Brain microvascular endothelial cell (primary cell): Measurements from ENCODE around the gene CUL4A.
"Not testable (repeated sequence)": the region's sequence is repeated elsewhere in the genome, so short reads cannot be mapped to it uniquely, and the experiment has no call there.

ENCODE experiments used
- DNase-seq: peaks from one replicate; pipeline ENCODE4 v3.0.0-alpha.2; 2020
- H3K27ac ChIP-seq: fragments of 250-450 bp; sonication (Bioruptor Pico); 2 replicates; pipeline ENCODE4 v1.5.1; 2020; ENCODE audit warnings: mild to moderate bottlenecking, moderate library complexity
- H3K27me3 ChIP-seq: fragments of 250-450 bp; sonication (Bioruptor Pico); replicated peaks from 2 replicates; pipeline ENCODE4 v1.5.1; 2020; ENCODE audit warnings: mild to moderate bottlenecking
- H3K36me3 ChIP-seq: fragments of 250-450 bp; sonication (Bioruptor Pico); replicated peaks from 2 replicates; pipeline ENCODE4 v1.5.1; 2020; ENCODE audit warnings: mild to moderate bottlenecking
- H3K4me3 ChIP-seq: 2 replicates; pipeline ENCODE4 v1.5.1; 2011; ENCODE audit warnings: low read depth, mild to moderate bottlenecking, control low read depth, low read length, moderate library complexity
- CTCF ChIP-seq: IDR thresholded peaks from 2 replicates; pipeline ENCODE4 v1.5.1; 2011; ENCODE audit warnings: low read depth, mild to moderate bottlenecking, moderate library complexity, low read length, control low read depth, inconsistent platforms; ENCODE audit errors: missing control alignments
- in situ Hi-C: cut with HindIII; loops from 2 replicates; pipeline ENCODE4 v1.10.0; 2017; ENCODE audit warnings: low sequenced_read_pairs, low pct_ligation_motif_present

CUL4A gene

GRCh38 chr13:113239986-113240385 lies 30.6 kb downstream of the CUL4A start:
- Histone ChIP-seq H3K4me3 (no peak overlapping the region), H3K27me3 (no peaks in the 10 kb centered on the region), H3K36me3 (peaks cover 48% of the 10 kb centered on the region), H3K27ac (no peak overlapping the region)
- TF ChIP-seq CTCF: no peak
- in situ Hi-C loops: no loop called here
- DNase-seq: no peak

GRCh38 chr13:113241623-113242022 lies 32.2 kb downstream of the CUL4A start:
- DNase-seq, H3K27ac ChIP-seq, H3K4me3 ChIP-seq, H3K27me3 ChIP-seq, in situ Hi-C loops: not testable (repeated sequence)
- H3K36me3 ChIP-seq: peaks cover 65% of the 10 kb centered on the region

- H3K27me3 ChIP-seq: no peaks in the 10 kb centered on the region
- in situ Hi-C loops: no loop called here
- peaks cover 81% of the 10 kb centered on the region for H3K36me3 ChIP-seq
- DNase-seq: no peak
- no peak overlapping the region for H3K4me3 ChIP-seq
- H3K27ac ChIP-seq: no peak overlapping the region
- no peak for TF ChIP-seq CTCF
These were observed 34.4 kb downstream of the CUL4A start for GRCh38 chr13:113243847-113244246.

GRCh38 chr13:113245849-113246796 lies 36.7 kb downstream of the CUL4A start:
- no peak overlapping the region for H3K4me3 ChIP-seq
- TF ChIP-seq CTCF: peak; percentile 53
- no peak for DNase-seq
- no peaks in the 10 kb centered on the region for H3K27me3 ChIP-seq
- H3K27ac ChIP-seq: no peak overlapping the region
- in situ Hi-C loops: no loop called here
- H3K36me3 ChIP-seq: peaks cover 71% of the 10 kb centered on the region

- TF ChIP-seq CTCF: no peak
- Histone ChIP-seq H3K36me3 (peaks cover 47% of the 10 kb centered on the region), H3K4me3 (no peak overlapping the region), H3K27ac (no peak overlapping the region), H3K27me3 (no peaks in the 10 kb centered on the region)
- DNase-seq: no peak
- in situ Hi-C loops: no loop called here
These were observed 43.2 kb downstream of the CUL4A start for GRCh38 chr13:113252516-113253095.

- H3K27ac ChIP-seq, in situ Hi-C loops, H3K27me3 ChIP-seq, DNase-seq, H3K4me3 ChIP-seq: not testable (repeated sequence)
- peaks cover 37% of the 10 kb centered on the region for H3K36me3 ChIP-seq
These were observed 48.5 kb downstream of the CUL4A start for GRCh38 chr13:113257908-113258307.
